Tibial nerve (tissue), 3 donors: Measurements from ENCODE around the gene OSBPL3.

Source experiments
- POLR2A ChIP-seq, 2 donors: fragments of 450-650 bp; IDR thresholded peaks; one replicate each; pipeline ENCODE4 v1.6.1; 2017; ENCODE audit warnings: antibody characterized with exemption in 2 of 2, mild to moderate bottlenecking in 2 of 2, moderate library complexity in 2 of 2
- TF ChIP-seq, protein P1 (sequence below), 5 experiments: fragments of 200-600 bp in 3 of 5; fragments of 450-650 bp in 2 of 5; sonication (generic) in 3 of 5; IDR thresholded peaks; one replicate each; pipeline ENCODE4 v1.5.1; 2016 to 2019; ENCODE audit warnings: antibody characterized with exemption in 5 of 5, mild to moderate bottlenecking in 3 of 5, moderate library complexity in 2 of 5

DNA sequence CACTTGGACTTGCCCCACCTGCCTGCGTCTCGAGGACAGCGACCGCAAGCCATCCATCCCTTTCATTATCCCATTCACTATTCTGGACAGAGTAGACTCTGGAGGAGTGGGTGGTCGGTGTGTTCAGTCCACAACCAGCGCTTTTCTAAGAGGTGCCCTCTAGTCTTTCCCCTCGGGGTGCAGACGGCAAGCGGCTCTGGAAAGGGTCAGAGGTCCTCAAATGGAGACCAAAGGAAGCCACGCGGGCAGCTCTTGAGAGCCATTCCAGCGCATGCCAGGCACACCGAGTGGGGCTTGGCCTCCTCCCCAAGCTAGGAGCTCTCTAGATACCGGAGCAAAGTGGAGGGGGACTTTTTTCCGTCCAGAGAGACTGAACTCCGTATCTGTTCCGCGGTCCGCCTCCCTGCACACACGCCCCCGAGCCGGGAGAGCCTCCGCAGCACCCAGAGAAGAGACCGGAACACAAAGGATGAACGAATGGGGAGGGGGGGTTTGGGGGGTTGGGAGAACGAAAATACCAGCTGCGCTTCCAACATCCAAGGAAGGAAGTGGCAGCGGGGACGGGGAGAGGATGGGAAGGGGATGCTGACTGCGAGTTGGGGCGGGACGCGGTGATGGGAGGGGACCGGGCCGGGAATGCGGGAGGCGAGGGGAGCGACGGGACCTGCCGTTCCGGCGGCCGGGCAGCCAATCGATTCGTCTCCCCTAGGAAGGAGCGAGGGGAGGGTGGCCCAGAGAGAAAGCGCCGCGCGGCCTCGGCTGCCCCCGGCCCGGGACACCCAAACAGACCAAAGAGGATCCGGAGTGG lies 223.2 kb downstream of the OSBPL3 start:
- TF ChIP-seq, protein P1, sequence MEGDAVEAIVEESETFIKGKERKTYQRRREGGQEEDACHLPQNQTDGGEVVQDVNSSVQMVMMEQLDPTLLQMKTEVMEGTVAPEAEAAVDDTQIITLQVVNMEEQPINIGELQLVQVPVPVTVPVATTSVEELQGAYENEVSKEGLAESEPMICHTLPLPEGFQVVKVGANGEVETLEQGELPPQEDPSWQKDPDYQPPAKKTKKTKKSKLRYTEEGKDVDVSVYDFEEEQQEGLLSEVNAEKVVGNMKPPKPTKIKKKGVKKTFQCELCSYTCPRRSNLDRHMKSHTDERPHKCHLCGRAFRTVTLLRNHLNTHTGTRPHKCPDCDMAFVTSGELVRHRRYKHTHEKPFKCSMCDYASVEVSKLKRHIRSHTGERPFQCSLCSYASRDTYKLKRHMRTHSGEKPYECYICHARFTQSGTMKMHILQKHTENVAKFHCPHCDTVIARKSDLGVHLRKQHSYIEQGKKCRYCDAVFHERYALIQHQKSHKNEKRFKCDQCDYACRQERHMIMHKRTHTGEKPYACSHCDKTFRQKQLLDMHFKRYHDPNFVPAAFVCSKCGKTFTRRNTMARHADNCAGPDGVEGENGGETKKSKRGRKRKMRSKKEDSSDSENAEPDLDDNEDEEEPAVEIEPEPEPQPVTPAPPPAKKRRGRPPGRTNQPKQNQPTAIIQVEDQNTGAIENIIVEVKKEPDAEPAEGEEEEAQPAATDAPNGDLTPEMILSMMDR (IDR thresholded peaks at IDR 0.05) = no peak
- TF ChIP-seq POLR2A (IDR thresholded peaks at IDR 0.05) = no peak
